Urinary bladder (tissue), 4 donors: ENCODE data around the gene UBAP2. TPM values are rescaled to one million over a fixed set of nuclear protein-coding genes. Genes with fewer than 3 reads are reported as not detected.
"Not testable (repeated sequence)": the region's sequence is repeated elsewhere in the genome, so short reads cannot be mapped to it uniquely, and the experiment has no call there.

ENCODE experiments used
- DNase-seq: peaks from one replicate; pipeline ENCODE4 v3.0.0-alpha.2; 2015; ENCODE audit errors: extremely low spot score
- H3K27ac ChIP-seq: one replicate; pipeline ENCODE4 v1.5.1; 2013; ENCODE audit warnings: low read depth, mild to moderate bottlenecking, moderate library complexity
- H3K36me3 ChIP-seq: one replicate; pipeline ENCODE4 v1.6.1; 2013; ENCODE audit warnings: mild to moderate bottlenecking, moderate library complexity; ENCODE audit not compliant: insufficient read depth
- H3K4me1 ChIP-seq: one replicate; pipeline ENCODE4 v1.6.1; 2013; ENCODE audit warnings: mild to moderate bottlenecking, moderate library complexity; ENCODE audit not compliant: insufficient read depth
- H3K4me3 ChIP-seq: one replicate; pipeline ENCODE4 v1.5.1; 2013; ENCODE audit warnings: low read depth, low read length
- WGBS: extraction: QIAGEN DNeasy Blood & Tissue Kit; methylation state at CpG from one replicate; pipeline ENCODE4 v1.1.7; 2013; 5-methylcytosine and 5-hydroxymethylcytosine counted together
- polyA plus RNA-seq: library from polyadenylated mRNA; stranded (reverse); fragments of 200-250 nt; gene quantifications from one replicate; pipeline ENCODE4 v1.2.3, GENCODE V29; 2013
- total RNA-seq: library from RNA; depleted of rRNA; stranded (reverse); fragments of >200 nt; gene quantifications from one replicate; pipeline ENCODE4 v1.2.3, GENCODE V29; 2014
- donor health status: healthy with polysubstance abuse.
- donor health status: healthy.

UBAP2 gene
- total and polyA plus RNA-seq, 2 donors = 16.4 to 51.0 TPM

GRCh38 chr9:34072868-34073590 lies 24.3 kb upstream of the UBAP2 start:
- no peak for DNase-seq
- H3K4me1 ChIP-seq = no peaks in the 10 kb centered on the region
- H3K36me3 ChIP-seq = no peaks in the 10 kb centered on the region
- 30% methylated on average over 5 of the region's 5 CpGs for WGBS
- no peak overlapping the region for H3K4me3 ChIP-seq
- peak overlapping the region; percentile 14 for H3K27ac ChIP-seq

GRCh38 chr9:34072410-34072809 lies 23.7 kb upstream of the UBAP2 start:
- Histone ChIP-seq H3K4me3 (no peak overlapping the region), H3K27ac (peak overlapping the region; percentile 13), H3K36me3 (no peaks in the 10 kb centered on the region), H3K4me1 (no peaks in the 10 kb centered on the region)
- WGBS = 74% methylated on average over 2 of the region's 2 CpGs
- DNase-seq = peak; percentile 84

GRCh38 chr9:34070606-34071324 lies 22.1 kb upstream of the UBAP2 start:
- Histone ChIP-seq H3K4me3 (no peak overlapping the region), H3K36me3 (no peaks in the 10 kb centered on the region), H3K4me1 (no peaks in the 10 kb centered on the region), H3K27ac (no peak overlapping the region)
- WGBS = 57% methylated on average over 5 of the region's 5 CpGs
- no peak for DNase-seq

GRCh38 chr9:34069831-34070230 lies 21.1 kb upstream of the UBAP2 start:
- Histone ChIP-seq H3K36me3 (no peaks in the 10 kb centered on the region), H3K4me1 (no peaks in the 10 kb centered on the region), H3K27ac (no peak overlapping the region), H3K4me3 (no peak overlapping the region)
- WGBS = 68% methylated on average over 6 of the region's 6 CpGs
- DNase-seq = no peak

- no peak overlapping the region for H3K27ac ChIP-seq
- H3K4me1 ChIP-seq = no peaks in the 10 kb centered on the region
- no peaks in the 10 kb centered on the region for H3K36me3 ChIP-seq
- no peak overlapping the region for H3K4me3 ChIP-seq
- 95% methylated on average over 3 of the region's 3 CpGs for WGBS
- no peak for DNase-seq
Measured at GRCh38 chr9:34065541-34065940, 16.9 kb upstream of the UBAP2 start.

GRCh38 chr9:34059954-34060353 lies 11.3 kb upstream of the UBAP2 start:
- Histone ChIP-seq H3K4me1 (no peaks in the 10 kb centered on the region), H3K27ac (no peak overlapping the region), H3K4me3 (no peak overlapping the region), H3K36me3 (no peaks in the 10 kb centered on the region)
- DNase-seq = no peak
- 89% methylated on average over 3 of the region's 3 CpGs for WGBS

- Histone ChIP-seq H3K36me3 (no peaks in the 10 kb centered on the region), H3K27ac (no peak overlapping the region), H3K4me3 (no peak overlapping the region), H3K4me1 (no peaks in the 10 kb centered on the region)
- WGBS = 26% methylated on average over 3 of the region's 3 CpGs
- DNase-seq = no peak
Measured at GRCh38 chr9:34059281-34059680, 10.6 kb upstream of the UBAP2 start.

GRCh38 chr9:34049630-34050384 lies 1.1 kb upstream of the UBAP2 start:
- Histone ChIP-seq H3K36me3 (no peaks in the 10 kb centered on the region), H3K27ac (no peak overlapping the region), H3K4me3 (peak overlapping the region; percentile 90), H3K4me1 (no peaks in the 10 kb centered on the region)
- WGBS = 31% methylated on average over 18 of the region's 18 CpGs
- no peak for DNase-seq

GRCh38 chr9:34047864-34048726 lies 592 bp downstream of the UBAP2 start:
- DNase-seq = no peak
- peak overlapping the region; percentile 90 for H3K4me3 ChIP-seq
- peak overlapping the region; percentile 93 for H3K27ac ChIP-seq
- WGBS = 2% methylated on average over 29 of the region's 29 CpGs
- H3K36me3 ChIP-seq = no peaks in the 10 kb centered on the region
- no peaks in the 10 kb centered on the region for H3K4me1 ChIP-seq

GRCh38 chr9:34046784-34047379 lies 1.8 kb downstream of the UBAP2 start:
- DNase-seq = no peak
- 69% methylated on average over 5 of the region's 5 CpGs for WGBS
- H3K27ac ChIP-seq = no peak overlapping the region

GRCh38 chr9:34045903-34046302 lies 2.8 kb downstream of the UBAP2 start:
- Histone ChIP-seq H3K4me3 (no peak overlapping the region), H3K27ac (no peak overlapping the region), H3K36me3 (no peaks in the 10 kb centered on the region), H3K4me1 (no peaks in the 10 kb centered on the region)
- 60% methylated on average over 3 of the region's 3 CpGs for WGBS
- no peak for DNase-seq

More at GRCh38 chr9:34046784-34047379, 1.8 kb downstream of the UBAP2 start:
- H3K36me3 ChIP-seq = no peaks in the 10 kb centered on the region
- no peak overlapping the region for H3K4me3 ChIP-seq
- no peaks in the 10 kb centered on the region for H3K4me1 ChIP-seq

- not testable (repeated sequence) for H3K4me3 ChIP-seq, DNase-seq, H3K27ac ChIP-seq, H3K36me3 ChIP-seq, H3K4me1 ChIP-seq
- 96% methylated on average over 10 of the region's 10 CpGs for WGBS
Measured at GRCh38 chr9:34042074-34042473, 6.6 kb downstream of the UBAP2 start.

GRCh38 chr9:34038851-34039250 lies 9.8 kb downstream of the UBAP2 start:
- H3K4me1 ChIP-seq = not testable (repeated sequence)
- WGBS = 98% methylated on average over 37 of the region's 37 CpGs

More at GRCh38 chr9:34038851-34039250, 9.8 kb downstream of the UBAP2 start:
- H3K4me3 ChIP-seq, H3K27ac ChIP-seq, H3K36me3 ChIP-seq, DNase-seq: not testable (repeated sequence)
